Natural killer cell (primary cell): ENCODE measurements around the gene PARD6B. TPM values are rescaled to one million over a fixed set of nuclear protein-coding genes. Genes with fewer than 3 reads are reported as not detected.
"Not testable (repeated sequence)": the region's sequence is repeated elsewhere in the genome, so short reads cannot be mapped to it uniquely, and the experiment has no call there.

ENCODE experiments used
- ATAC-seq, 3 donors: fragments of 150-1000 bp in 2 of 3; fragments of 200-7000 bp in 1 of 3; cut with Tn5 transposase; 1 replicate in 1 of 3; 2 replicates in 2 of 3; pipeline ENCODE4 v1.10.0; 2021; ENCODE audit warnings: mild to moderate bottlenecking in 2 of 3, moderate library complexity in 2 of 3
- DNase-seq, 2 donors: peaks; one replicate each; pipeline versions ENCODE4 v3.0.0 to v3.0.0-alpha.2; 2013 to 2021; ENCODE audit warnings: mixed read lengths in 1 of 2
- H3K27ac ChIP-seq: one replicate; pipeline ENCODE4 v1.5.1; 2013; ENCODE audit warnings: mild to moderate bottlenecking, low read length
- H3K27me3 ChIP-seq: one replicate; pipeline ENCODE4 v1.6.1; 2013; ENCODE audit warnings: low read length; ENCODE audit not compliant: control insufficient read depth, insufficient read depth
- H3K36me3 ChIP-seq: one replicate; pipeline ENCODE4 v1.6.1; 2013; ENCODE audit warnings: low read length; ENCODE audit not compliant: control insufficient read depth, insufficient read depth
- H3K4me1 ChIP-seq: one replicate; pipeline ENCODE4 v1.6.1; 2013; ENCODE audit warnings: low read length; ENCODE audit not compliant: control insufficient read depth, insufficient read depth
- H3K4me3 ChIP-seq: one replicate; pipeline ENCODE4 v1.5.1; 2013; ENCODE audit warnings: low read length
- H3K9me3 ChIP-seq: one replicate; pipeline ENCODE4 v1.6.1; 2013; ENCODE audit warnings: low read length; ENCODE audit not compliant: control insufficient read depth, insufficient read depth
- H3K27ac Mint-ChIP-seq, 2 donors: one replicate each; pipeline ENCODE4 v1.8.0; 2022; ENCODE audit warnings: mild to moderate bottlenecking in 2 of 2, mixed read lengths in 2 of 2, moderate library complexity in 1 of 2
- H3K27me3 Mint-ChIP-seq, 2 donors: one replicate each; pipeline ENCODE4 v1.8.0; 2022; ENCODE audit warnings: low read depth in 2 of 2, mixed read lengths in 2 of 2
- H3K36me3 Mint-ChIP-seq: one replicate; pipeline ENCODE4 v1.8.0; 2022; ENCODE audit warnings: mixed read lengths
- H3K4me1 Mint-ChIP-seq, 2 donors: one replicate each; pipeline ENCODE4 v1.8.0; 2022; ENCODE audit warnings: mixed read lengths in 2 of 2
- H3K4me3 Mint-ChIP-seq: one replicate; pipeline ENCODE4 v1.8.0; 2022; ENCODE audit warnings: mild to moderate bottlenecking, moderate library complexity, mixed read lengths
- H3K9me3 Mint-ChIP-seq, 2 donors: one replicate each; pipeline ENCODE4 v1.8.0; 2022; ENCODE audit warnings: mixed read lengths in 2 of 2
- CTCF ChIP-seq: fragments of 200-600 bp; IDR thresholded peaks from one replicate; pipeline ENCODE4 v1.8.0; 2022; ENCODE audit warnings: antibody characterized with exemption
- WGBS: methylation state at CpG from one replicate; pipeline ENCODE4 v1.1.7; 2013; ENCODE audit warnings: missing lambda C conversion rate; ENCODE audit not compliant: insufficient coverage; 5-methylcytosine and 5-hydroxymethylcytosine counted together
- intact Hi-C: fragments of 100-400 bp; cut with micrococcal nuclease; formaldehyde crosslinking; loops from one replicate; pipeline ENCODE4 v1.14.2; 2022
- total RNA-seq, 4 donors: library from RNA; stranded (reverse); fragments of 120-200 nt in 1 of 4; gene quantifications; one replicate each; pipeline versions ENCODE4 v1.2.3 to v1.2.4, GENCODE V29; 2013 to 2022

The PARD6B gene
- total RNA-seq, 3 donors from 2014 or later (not counting 1 experiment from before 2014, with no cell fraction given): 1.5 to 5.0 (median 4.1) TPM

- no peaks in the 10 kb centered on the region for H3K4me1 ChIP-seq
- Mint-ChIP-seq H3K27me3 (peaks cover 0 to 5% of the 10 kb centered on the region in 2 donors), H3K27ac (no peak overlapping the region), H3K9me3 (no peaks in the 10 kb centered on the region), H3K4me1 (no peaks in the 10 kb centered on the region), H3K36me3 (no peaks in the 10 kb centered on the region), H3K4me3 (no peak overlapping the region)
- TF ChIP-seq CTCF: no peak
- WGBS: no CpG with 5 or more reads among the region's 2 CpGs
- no peaks in the 10 kb centered on the region for H3K36me3 ChIP-seq
- intact Hi-C loops: no loop called here
- no peak for DNase-seq
- no peaks in the 10 kb centered on the region for H3K27me3 ChIP-seq
- H3K9me3 ChIP-seq: no peaks in the 10 kb centered on the region
- H3K4me3 ChIP-seq: no peak overlapping the region
- ATAC-seq: no peak
- H3K27ac ChIP-seq: no peak overlapping the region
Observed at GRCh38 chr20:50777373-50777772, 46.0 kb downstream of the PARD6B start.

GRCh38 chr20:50778994-50779393, 47.6 kb downstream of the PARD6B start:
- DNase-seq, H3K4me1 ChIP-seq, H3K4me3 ChIP-seq, H3K27me3 ChIP-seq, ATAC-seq, H3K4me3 Mint-ChIP-seq, H3K9me3 Mint-ChIP-seq, H3K36me3 Mint-ChIP-seq, H3K27ac ChIP-seq, H3K4me1 Mint-ChIP-seq, H3K36me3 ChIP-seq, H3K9me3 ChIP-seq, H3K27me3 Mint-ChIP-seq, intact Hi-C loops, H3K27ac Mint-ChIP-seq: not testable (repeated sequence)
- WGBS: 93% methylated on average over 8 of the region's 8 CpGs

- WGBS: 78% methylated on average over 2 of the region's 2 CpGs
- no peaks in the 10 kb centered on the region for H3K4me1 Mint-ChIP-seq
- H3K4me3 Mint-ChIP-seq: no peak overlapping the region
- Histone ChIP-seq H3K27me3 (no peaks in the 10 kb centered on the region), H3K9me3 (no peaks in the 10 kb centered on the region), H3K4me1 (no peaks in the 10 kb centered on the region), H3K36me3 (no peaks in the 10 kb centered on the region), H3K27ac (no peak overlapping the region), H3K4me3 (no peak overlapping the region)
- H3K9me3 Mint-ChIP-seq: no peaks in the 10 kb centered on the region
- H3K27me3 Mint-ChIP-seq: peaks cover 5 to 8% of the 10 kb centered on the region in 2 donors
- ATAC-seq: no peak
- H3K27ac Mint-ChIP-seq: no peak overlapping the region
- intact Hi-C loops: no loop called here
- no peak for DNase-seq
- no peaks in the 10 kb centered on the region for H3K36me3 Mint-ChIP-seq
- TF ChIP-seq CTCF: no peak
Observed at GRCh38 chr20:50783390-50783789, 52.0 kb downstream of the PARD6B start.

GRCh38 chr20:50783903-50784302, 52.5 kb downstream of the PARD6B start:
- Histone ChIP-seq H3K27me3 (no peaks in the 10 kb centered on the region), H3K9me3 (no peaks in the 10 kb centered on the region), H3K36me3 (no peaks in the 10 kb centered on the region), H3K27ac (no peak overlapping the region), H3K4me3 (no peak overlapping the region), H3K4me1 (no peaks in the 10 kb centered on the region)
- peaks cover 5 to 8% of the 10 kb centered on the region in 2 donors for H3K27me3 Mint-ChIP-seq
- ATAC-seq (no peak), DNase-seq (no peak)
- H3K4me1 Mint-ChIP-seq: no peaks in the 10 kb centered on the region
- no peak overlapping the region for H3K27ac Mint-ChIP-seq
- no peaks in the 10 kb centered on the region for H3K9me3 Mint-ChIP-seq
- intact Hi-C loops: no loop called here
- 91% methylated on average over 6 of the region's 6 CpGs for WGBS
- TF ChIP-seq CTCF: no peak
- no peak overlapping the region for H3K4me3 Mint-ChIP-seq
- no peaks in the 10 kb centered on the region for H3K36me3 Mint-ChIP-seq
